Sigmoid colon (tissue), 4 donors: ENCODE measurements around the gene WDR87.

Source experiments
- POLR2A ChIP-seq, 2 donors: fragments of 450-650 bp; IDR thresholded peaks; one replicate each; pipeline ENCODE4 v1.6.1; 2016; ENCODE audit warnings: antibody characterized with exemption in 2 of 2, mild to moderate bottlenecking in 2 of 2, moderate library complexity in 2 of 2
- POLR2AphosphoS5 ChIP-seq, 4 donors: sonication (generic); formaldehyde crosslinking; IDR thresholded peaks; one replicate each; pipeline ENCODE4 v1.6.1; 2017; ENCODE audit warnings: antibody characterized with exemption in 4 of 4
- TF ChIP-seq, protein P1 (sequence below), 4 experiments: fragments of 450-650 bp in 3 of 4; fragments of 200-600 bp in 1 of 4; IDR thresholded peaks; one replicate each; pipeline ENCODE4 v1.5.1; 2016 to 2019; ENCODE audit warnings: antibody characterized with exemption in 4 of 4, mild to moderate bottlenecking in 3 of 4, moderate library complexity in 2 of 4

DNA sequence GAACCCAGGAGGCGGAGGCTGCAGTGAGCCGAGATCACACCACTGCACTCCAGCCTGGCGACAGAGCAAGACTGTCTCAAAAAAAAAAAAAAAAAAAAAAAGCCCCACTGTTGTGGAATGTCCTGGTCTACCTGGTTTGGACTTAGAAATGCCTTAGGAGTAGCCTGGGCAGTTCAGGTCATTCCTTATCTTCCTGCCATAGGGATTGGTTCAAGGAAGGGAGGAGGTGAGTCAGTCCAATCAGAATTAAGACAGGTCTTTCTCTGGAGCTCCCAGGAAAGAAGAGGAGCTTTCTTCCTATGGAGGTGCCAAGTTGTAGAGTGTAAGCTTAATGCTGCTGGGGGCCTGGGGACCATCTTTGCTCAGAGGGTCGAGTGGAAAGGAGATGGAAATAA, 45.4 kb upstream of the WDR87 start:
- TF ChIP-seq, protein P1, sequence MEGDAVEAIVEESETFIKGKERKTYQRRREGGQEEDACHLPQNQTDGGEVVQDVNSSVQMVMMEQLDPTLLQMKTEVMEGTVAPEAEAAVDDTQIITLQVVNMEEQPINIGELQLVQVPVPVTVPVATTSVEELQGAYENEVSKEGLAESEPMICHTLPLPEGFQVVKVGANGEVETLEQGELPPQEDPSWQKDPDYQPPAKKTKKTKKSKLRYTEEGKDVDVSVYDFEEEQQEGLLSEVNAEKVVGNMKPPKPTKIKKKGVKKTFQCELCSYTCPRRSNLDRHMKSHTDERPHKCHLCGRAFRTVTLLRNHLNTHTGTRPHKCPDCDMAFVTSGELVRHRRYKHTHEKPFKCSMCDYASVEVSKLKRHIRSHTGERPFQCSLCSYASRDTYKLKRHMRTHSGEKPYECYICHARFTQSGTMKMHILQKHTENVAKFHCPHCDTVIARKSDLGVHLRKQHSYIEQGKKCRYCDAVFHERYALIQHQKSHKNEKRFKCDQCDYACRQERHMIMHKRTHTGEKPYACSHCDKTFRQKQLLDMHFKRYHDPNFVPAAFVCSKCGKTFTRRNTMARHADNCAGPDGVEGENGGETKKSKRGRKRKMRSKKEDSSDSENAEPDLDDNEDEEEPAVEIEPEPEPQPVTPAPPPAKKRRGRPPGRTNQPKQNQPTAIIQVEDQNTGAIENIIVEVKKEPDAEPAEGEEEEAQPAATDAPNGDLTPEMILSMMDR (IDR thresholded peaks at IDR 0.05): no peak
- TF ChIP-seq POLR2A (IDR thresholded peaks at IDR 0.05) (no peak), POLR2AphosphoS5 (IDR thresholded peaks at IDR 0.05) (no peak)
